ENCODE results near the gene NXPH4. TPM values are rescaled to one million over a fixed set of nuclear protein-coding genes. Genes with fewer than 3 reads are reported as not detected.

Gene NXPH4
- total and polyA plus RNA-seq, 9 donors = 0.13 to 0.20 TPM; not detected in 7

DNA sequence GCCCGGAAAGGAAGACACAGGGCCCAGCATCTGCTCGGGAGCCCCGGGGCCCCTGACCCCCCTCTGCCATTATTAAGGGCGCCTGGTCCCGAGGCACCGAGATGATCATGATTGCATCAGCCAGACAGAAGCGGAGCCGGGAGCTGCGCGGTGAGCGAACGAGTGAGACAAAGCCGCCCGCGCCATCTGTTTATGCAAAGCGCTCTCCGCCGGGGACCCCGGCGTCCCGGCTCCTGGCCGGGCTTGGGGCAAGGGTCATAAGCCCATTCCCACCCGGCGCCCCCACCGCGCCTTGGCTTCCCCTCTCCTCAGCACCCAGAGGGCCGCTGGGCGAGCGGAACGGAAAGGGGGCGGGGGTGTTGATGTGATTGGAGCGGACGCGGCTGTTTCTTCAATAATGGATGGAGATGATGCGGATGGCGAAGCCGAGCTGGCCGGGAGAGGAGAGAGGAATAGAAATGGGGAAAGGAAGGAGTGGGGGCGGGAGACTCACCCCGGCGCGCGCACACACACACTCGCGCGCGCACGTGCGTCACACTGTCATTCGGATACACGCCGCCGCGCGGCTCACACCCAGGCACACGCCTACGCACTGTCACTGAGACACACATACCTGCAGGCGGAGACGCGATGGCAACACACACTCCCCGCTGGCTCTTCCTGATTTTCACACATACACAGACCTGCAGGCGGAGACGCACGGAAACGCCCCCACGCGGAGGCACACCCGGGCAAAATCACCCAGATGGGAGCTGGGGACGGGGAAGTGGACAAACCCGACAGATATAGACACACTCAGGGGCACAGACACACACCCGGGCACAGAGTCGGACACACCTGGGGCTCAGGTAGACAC is 23.7 kb downstream of the NXPH4 start:
- DNase-seq = peak in 1 of 5 donors; percentile 55
- Histone ChIP-seq H3K27ac (no peak overlapping the region), H3K27me3 (peaks cover 2% of the 10 kb centered on the region), H3K9me3 (no peaks in the 10 kb centered on the region), H3K36me3 (no peaks in the 10 kb centered on the region), H3K4me3 (peak overlapping the region; percentile 25), H3K4me1 (ENCODE audit: insufficient read depth) (peaks cover 16% of the 10 kb centered on the region)
- TF ChIP-seq POLR2A (IDR thresholded peaks at IDR 0.05) = no peak
- peak in 1 of 3 donors; percentile 7 for TF ChIP-seq CTCF (IDR thresholded peaks at IDR 0.05)
- no peak for TF ChIP-seq EP300 (IDR thresholded peaks at IDR 0.05)
- 1% methylated on average over 68 to 72 of the region's 72 CpGs for WGBS, 3 donors
- intact Hi-C loops (cut with DNase I) = no loop called here

- DNase-seq = no peak
- no peaks in the 10 kb centered on the region for H3K9me3 ChIP-seq
- no peak overlapping the region for H3K4me3 ChIP-seq
- H3K36me3 ChIP-seq = no peaks in the 10 kb centered on the region
- whole genome bisulfite sequencing, 3 donors = 11 to 15% (median 13%) methylated on average over 18 to 19 of the region's 19 CpGs
- H3K4me1 ChIP-seq (ENCODE audit: insufficient read depth) = peaks cover 16% of the 10 kb centered on the region
- TF ChIP-seq CTCF (IDR thresholded peaks at IDR 0.05) (no peak), POLR2A (IDR thresholded peaks at IDR 0.05) (no peak), EP300 (IDR thresholded peaks at IDR 0.05) (no peak)
- intact Hi-C loops (cut with DNase I) = no loop called here
- H3K27me3 ChIP-seq = peaks cover 2% of the 10 kb centered on the region
- no peak overlapping the region for H3K27ac ChIP-seq
Observed at GRCh38 chr12:57240926-57241401, 24.4 kb downstream of the NXPH4 start.

DNA sequence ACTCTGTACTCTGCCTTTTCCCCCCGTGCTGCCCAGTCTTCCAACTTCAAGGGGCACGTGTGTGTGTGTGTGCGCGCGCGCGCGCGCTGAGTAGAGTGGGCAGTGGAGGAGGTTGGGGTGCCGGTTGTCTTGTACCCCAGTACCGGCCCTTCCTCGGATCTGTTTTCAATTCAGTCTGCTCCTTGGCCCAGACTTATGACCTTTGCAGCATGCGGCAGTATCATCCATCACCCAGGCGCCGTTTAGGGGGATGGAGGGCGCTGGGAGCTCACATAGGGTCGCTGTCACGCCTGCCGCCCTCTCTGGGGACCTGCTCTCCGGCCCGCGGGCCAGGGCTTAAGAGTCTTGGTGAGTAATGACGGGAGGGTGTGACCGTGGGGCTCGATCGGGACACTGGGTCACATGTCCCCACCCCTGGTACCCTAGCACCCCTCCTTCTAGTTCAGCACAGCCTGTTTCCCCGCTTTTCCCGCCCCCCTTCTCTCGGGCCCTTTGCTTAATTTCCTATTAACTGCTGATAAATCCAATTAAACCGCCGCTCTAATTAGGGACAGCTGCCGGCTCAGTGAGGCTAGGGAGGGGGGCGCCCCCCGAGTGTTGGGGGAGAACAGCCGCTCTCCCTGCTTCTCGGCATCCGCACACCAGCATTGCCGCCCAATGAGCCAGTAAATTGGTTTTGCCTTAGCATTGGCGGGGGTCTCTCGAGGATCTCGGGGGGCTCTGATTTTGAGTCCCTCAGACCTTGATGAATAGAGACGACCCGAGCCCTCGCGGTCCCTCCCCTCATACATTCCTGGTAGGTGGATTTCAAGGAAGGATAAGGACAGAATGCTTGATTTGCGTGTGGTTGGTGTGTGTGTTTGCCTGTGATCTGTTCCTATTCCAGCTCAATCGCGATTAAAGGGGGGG is 25.1 kb downstream of the NXPH4 start:
- 10 to 12% (median 10%) methylated on average over 48 of the region's 48 CpGs for WGBS, 3 donors
- intact Hi-C loops (cut with DNase I) = no loop called here
- Histone ChIP-seq H3K9me3 (no peaks in the 10 kb centered on the region), H3K27me3 (peaks cover 2% of the 10 kb centered on the region), H3K4me1 (ENCODE audit: insufficient read depth) (peaks cover 16% of the 10 kb centered on the region), H3K36me3 (no peaks in the 10 kb centered on the region), H3K27ac (no peak overlapping the region), H3K4me3 (no peak overlapping the region)
- DNase-seq = peak in 1 of 5 donors; percentile 39
- no peak for TF ChIP-seq CTCF (IDR thresholded peaks at IDR 0.05)
- no peak for TF ChIP-seq POLR2A (IDR thresholded peaks at IDR 0.05)
- TF ChIP-seq EP300 (IDR thresholded peaks at IDR 0.05) = no peak

GRCh38 chr12:57242329-57242690 is 25.7 kb downstream of the NXPH4 start:
- no peaks in the 10 kb centered on the region for H3K9me3 ChIP-seq
- no peak for TF ChIP-seq EP300 (IDR thresholded peaks at IDR 0.05)
- no peak for TF ChIP-seq CTCF (IDR thresholded peaks at IDR 0.05)
- no peak for TF ChIP-seq POLR2A (IDR thresholded peaks at IDR 0.05)
- H3K4me1 ChIP-seq (ENCODE audit: insufficient read depth) = peaks cover 16% of the 10 kb centered on the region
- 1 to 3% (median 2%) methylated on average over 15 to 18 of the region's 18 CpGs for WGBS, 3 donors
- no peak overlapping the region for H3K4me3 ChIP-seq
- no peak for DNase-seq
- intact Hi-C loops (cut with DNase I) = no loop called here
- no peaks in the 10 kb centered on the region for H3K36me3 ChIP-seq
- no peak overlapping the region for H3K27ac ChIP-seq
- H3K27me3 ChIP-seq = peaks cover 2% of the 10 kb centered on the region
